GM12874 (cell line): ENCODE measurements around the gene CGB8.

Experiments used
- CTCF ChIP-seq: IDR thresholded peaks from 2 replicates; pipeline ENCODE4 v1.5.1; 2011; ENCODE audit warnings: low read depth, mild to moderate bottlenecking, control low read depth, low read length, moderate library complexity; ENCODE audit not compliant: insufficient read depth

CGB8 gene

GRCh38 chr19:49085020-49085867 lies 36.3 kb upstream of the CGB8 start, which contains the start of gene SNRNP70:
Gene SNRNP70 (plus strand): TSS chr19:49085451. CDS start chr19:49086415, 964 bp downstream.
- TF ChIP-seq CTCF = no peak

GRCh38 chr19:49084206-49085019 lies 35.5 kb upstream of the CGB8 start:
- no peak for TF ChIP-seq CTCF

- no peak for TF ChIP-seq CTCF
These were observed 32.4 kb upstream of the CGB8 start for GRCh38 chr19:49081273-49081672.

GRCh38 chr19:49080392-49080791 lies 31.5 kb upstream of the CGB8 start:
- TF ChIP-seq CTCF = no peak

- TF ChIP-seq CTCF = peak; percentile 60
These were observed 26.0 kb upstream of the CGB8 start for GRCh38 chr19:49074869-49075268.

- TF ChIP-seq CTCF = peak; percentile 28; the same call in 1 of the 2 replicates
These were observed 24.8 kb upstream of the CGB8 start for GRCh38 chr19:49073514-49074378.
